NCI-H446 (cell line): ENCODE data around the gene ATP5PB.

ENCODE experiments used
- DNase-seq, 2 experiments: peaks; one replicate each; lab custom pipeline; 2025; lab: John Stamatoyannopoulos, UW

ATP5PB gene

GRCh38 chr1:111507411-111508201 lies 58.3 kb downstream of the ATP5PB start:
- DNase-seq, result no peak

GRCh38 chr1:111509997-111510375 lies 60.7 kb downstream of the ATP5PB start:
- peak; percentile 58 to 84 for DNase-seq

- no peak for DNase-seq
Measured at GRCh38 chr1:111511370-111511769, 62.1 kb downstream of the ATP5PB start.
